ENCODE data around the gene PAXIP1. TPM values are rescaled to one million over a fixed set of nuclear protein-coding genes. Genes with fewer than 3 reads are reported as not detected.

Gene PAXIP1
- total RNA-seq, 1 donor from 2014 or later: 33.6 TPM

- DNase-seq (ENCODE audit: low spot score): no peak
- peaks cover 3% of the 10 kb centered on the region for H3K4me1 Mint-ChIP-seq (ENCODE audit: low read depth)
- H3K4me3 Mint-ChIP-seq (ENCODE audit: low read depth): no peak overlapping the region
- H3K27ac Mint-ChIP-seq: no peak overlapping the region
- no peaks in the 10 kb centered on the region for H3K9me3 Mint-ChIP-seq
- H3K27me3 Mint-ChIP-seq (ENCODE audit: low read depth): no peaks in the 10 kb centered on the region
- intact Hi-C loops (cut with micrococcal nuclease): no loop called here
- H3K36me3 Mint-ChIP-seq (ENCODE audit: low read depth): no peaks in the 10 kb centered on the region
Measured at GRCh38 chr7:154905615-154906014, 97.3 kb downstream of the PAXIP1 start.

DNA sequence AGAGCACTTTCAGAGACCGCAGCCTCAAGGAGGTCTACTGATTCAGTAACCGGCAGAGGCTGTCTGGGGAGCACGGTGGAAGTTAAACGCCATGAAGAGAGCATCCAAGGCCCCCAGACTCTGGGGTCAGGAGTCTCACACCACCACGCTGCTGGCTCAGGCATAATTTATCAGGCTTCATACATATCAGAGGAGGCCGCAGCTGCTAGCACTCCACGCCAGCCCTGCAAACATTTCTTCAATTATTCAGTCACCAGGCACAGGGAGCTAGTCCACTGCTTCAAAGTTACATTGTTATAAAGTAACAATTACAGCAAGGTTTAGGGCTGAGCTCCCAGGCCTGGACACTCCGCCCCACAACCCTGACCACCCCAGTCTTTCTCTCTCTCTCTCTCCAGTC lies 97.8 kb downstream of the PAXIP1 start:
- DNase-seq (ENCODE audit: low spot score): no peak
- Mint-ChIP-seq H3K27me3 (ENCODE audit: low read depth) (no peaks in the 10 kb centered on the region), H3K9me3 (no peaks in the 10 kb centered on the region), H3K36me3 (ENCODE audit: low read depth) (no peaks in the 10 kb centered on the region), H3K4me3 (ENCODE audit: low read depth) (no peak overlapping the region), H3K27ac (no peak overlapping the region), H3K4me1 (ENCODE audit: low read depth) (peaks cover 3% of the 10 kb centered on the region)
- intact Hi-C loops (cut with micrococcal nuclease): no loop called here

GRCh38 chr7:154903083-154903731 lies 99.7 kb downstream of the PAXIP1 start:
- no peaks in the 10 kb centered on the region for H3K27me3 Mint-ChIP-seq (ENCODE audit: low read depth)
- intact Hi-C loops (cut with micrococcal nuclease): no loop called here
- H3K4me3 Mint-ChIP-seq (ENCODE audit: low read depth): no peak overlapping the region
- no peaks in the 10 kb centered on the region for H3K9me3 Mint-ChIP-seq
- no peaks in the 10 kb centered on the region for H3K36me3 Mint-ChIP-seq (ENCODE audit: low read depth)
- no peak for DNase-seq (ENCODE audit: low spot score)
- no peak overlapping the region for H3K27ac Mint-ChIP-seq
- H3K4me1 Mint-ChIP-seq (ENCODE audit: low read depth): peaks cover 3% of the 10 kb centered on the region

- H3K27me3 Mint-ChIP-seq (ENCODE audit: low read depth): no peaks in the 10 kb centered on the region
- no peaks in the 10 kb centered on the region for H3K9me3 Mint-ChIP-seq
- no peaks in the 10 kb centered on the region for H3K4me1 Mint-ChIP-seq (ENCODE audit: low read depth)
- intact Hi-C loops (cut with micrococcal nuclease): no loop called here
- no peaks in the 10 kb centered on the region for H3K36me3 Mint-ChIP-seq (ENCODE audit: low read depth)
- no peak overlapping the region for H3K27ac Mint-ChIP-seq
- DNase-seq (ENCODE audit: low spot score): no peak
- H3K4me3 Mint-ChIP-seq (ENCODE audit: low read depth): no peak overlapping the region
Measured at GRCh38 chr7:154902600-154903082, 100.3 kb downstream of the PAXIP1 start.

- H3K27me3 Mint-ChIP-seq (ENCODE audit: low read depth): no peaks in the 10 kb centered on the region
- no peaks in the 10 kb centered on the region for H3K36me3 Mint-ChIP-seq (ENCODE audit: low read depth)
- DNase-seq (ENCODE audit: low spot score): no peak
- H3K27ac Mint-ChIP-seq: no peak overlapping the region
- no peaks in the 10 kb centered on the region for H3K4me1 Mint-ChIP-seq (ENCODE audit: low read depth)
- intact Hi-C loops (cut with micrococcal nuclease): no loop called here
- no peaks in the 10 kb centered on the region for H3K9me3 Mint-ChIP-seq
- H3K4me3 Mint-ChIP-seq (ENCODE audit: low read depth): no peak overlapping the region
Measured at GRCh38 chr7:154899862-154900261, 103.1 kb downstream of the PAXIP1 start.

DNA sequence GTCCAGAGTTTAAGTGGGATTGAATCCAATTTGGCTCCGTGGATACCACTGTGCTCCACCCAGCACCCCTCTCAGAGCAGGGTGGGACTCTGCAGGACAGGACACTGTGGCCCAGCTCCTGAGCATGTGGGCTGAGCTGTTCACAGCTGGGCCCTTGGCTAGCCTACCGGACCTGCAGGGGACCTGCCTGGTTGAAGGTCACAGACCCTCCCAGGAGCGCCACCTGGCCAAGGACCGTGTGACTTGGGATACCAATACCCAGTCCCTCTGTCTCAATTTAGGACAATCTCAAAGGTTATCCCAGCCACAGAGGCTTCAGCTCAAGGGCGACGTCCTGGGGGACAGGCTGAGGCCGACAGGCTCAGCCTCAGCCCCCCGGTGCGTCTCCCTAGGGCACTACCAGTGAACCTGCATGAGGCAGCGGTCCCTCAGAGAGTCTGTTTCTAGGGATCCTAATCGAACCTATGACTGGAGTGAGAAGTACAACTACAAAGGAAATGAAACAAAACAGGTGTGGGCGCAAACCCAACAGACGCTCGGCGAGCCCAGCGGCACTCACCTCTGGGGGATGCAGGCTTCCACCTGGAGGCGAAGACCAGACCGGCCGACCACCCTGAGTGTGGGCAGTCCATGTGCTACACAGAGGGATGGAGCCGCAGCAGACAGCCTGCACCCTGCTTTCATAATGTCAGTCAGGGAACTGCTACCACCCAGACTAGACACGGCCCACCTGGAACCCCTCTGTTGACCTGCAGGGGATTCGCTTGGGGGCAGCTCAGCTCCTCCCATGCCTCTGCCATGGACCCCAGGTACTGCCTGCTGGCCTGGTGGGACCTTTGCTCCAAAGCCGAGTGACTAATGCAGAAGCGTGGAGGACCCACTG lies 103.7 kb downstream of the PAXIP1 start:
- Mint-ChIP-seq H3K27me3 (ENCODE audit: low read depth) (no peaks in the 10 kb centered on the region), H3K9me3 (no peaks in the 10 kb centered on the region), H3K4me1 (ENCODE audit: low read depth) (no peaks in the 10 kb centered on the region), H3K27ac (no peak overlapping the region), H3K4me3 (ENCODE audit: low read depth) (no peak overlapping the region), H3K36me3 (ENCODE audit: low read depth) (no peaks in the 10 kb centered on the region)
- intact Hi-C loops (cut with micrococcal nuclease): no loop called here
- no peak for DNase-seq (ENCODE audit: low spot score)

GRCh38 chr7:154896076-154896475 lies 106.8 kb downstream of the PAXIP1 start:
- H3K36me3 Mint-ChIP-seq (ENCODE audit: low read depth): no peaks in the 10 kb centered on the region
- no peak overlapping the region for H3K27ac Mint-ChIP-seq
- intact Hi-C loops (cut with micrococcal nuclease): no loop called here
- no peak overlapping the region for H3K4me3 Mint-ChIP-seq (ENCODE audit: low read depth)
- H3K27me3 Mint-ChIP-seq (ENCODE audit: low read depth): no peaks in the 10 kb centered on the region
- H3K9me3 Mint-ChIP-seq: no peaks in the 10 kb centered on the region
- DNase-seq (ENCODE audit: low spot score): no peak
- no peaks in the 10 kb centered on the region for H3K4me1 Mint-ChIP-seq (ENCODE audit: low read depth)

Other genes with a start within 250 kb of the PAXIP1 start
- not detected in 2 replicates for gene HTR5A, start 67.2 kb upstream of the PAXIP1 start, total RNA-seq

Measured in activated T-helper 2 cell treated with anti-CD3 and anti-CD28 coated beads, Interferon-gamma antibody, Interleukin-2, Interleukin-4, amounts not matched to agents 10 μg/mL and 5 μg/mL and 100 μg/mL, durations not matched to agents 14 hours and 24 hours and 36 hours (primary cell).